ENCODE measurements around the gene PPP6R2.
"Not testable (repeated sequence)": the region's sequence is repeated elsewhere in the genome, so short reads cannot be mapped to it uniquely, and the experiment has no call there.

GRCh38 chr22:50381021-50381555, 38.0 kb downstream of the PPP6R2 start:
- TF ChIP-seq POLR2AphosphoS5, CTCF (IDR thresholded peaks at IDR 0.05): not testable (repeated sequence)
